ENCODE measurements around the gene ISG20.

Gene ISG20

DNA sequence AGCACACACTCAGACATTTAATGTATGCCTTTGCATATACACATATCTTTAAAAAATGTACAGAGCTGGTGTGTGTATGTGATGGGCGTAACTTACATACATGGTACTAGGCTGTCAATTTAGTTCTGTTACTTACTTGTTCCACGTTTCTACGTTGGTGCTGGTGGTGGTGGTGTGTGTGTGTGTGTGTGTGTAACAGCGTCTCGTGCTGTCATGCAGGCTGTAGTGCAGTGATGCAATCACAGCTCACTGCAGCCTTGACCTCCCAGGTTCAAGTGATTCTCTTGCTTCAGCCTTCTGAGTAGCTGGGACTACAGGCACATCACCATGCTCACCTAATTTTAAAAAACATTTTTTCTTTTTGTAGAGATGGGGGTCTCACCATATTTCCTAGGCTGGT lies 64.2 kb downstream of the ISG20 start:
- Histone ChIP-seq H3K36me3 (ENCODE audit: control insufficient read depth in 1 of 2, insufficient read depth in 2 of 2, low read depth in 1 of 2, low read length in 2 of 2) (no peaks in the 10 kb centered on the region), H2BK5ac (ENCODE audit: low read depth, low read length, poor library complexity, severe bottlenecking) (no peak overlapping the region), H2BK12ac (ENCODE audit: low read length in 2 of 2) (no peak overlapping the region), H4K91ac (ENCODE audit: low read length) (no peak overlapping the region), H2AFZ (ENCODE audit: low read depth, low read length) (no peak overlapping the region), H3K14ac (ENCODE audit: low read length in 2 of 2) (no peak overlapping the region), H3K18ac (ENCODE audit: low read depth in 1 of 2, low read length in 2 of 2) (no peak overlapping the region), H3K4me1 (ENCODE audit: control insufficient read depth, insufficient read depth, low read depth, low read length) (peaks cover 7% of the 10 kb centered on the region), H3K23ac (ENCODE audit: low read length in 2 of 2) (no peak overlapping the region), H3K27ac (ENCODE audit: low read length, poor library complexity, severe bottlenecking) (no peak overlapping the region), H2BK120ac (ENCODE audit: low read depth, low read length) (no peak overlapping the region), H4K8ac (ENCODE audit: low read length) (no peak overlapping the region), H3K4me2 (ENCODE audit: low read length, poor library complexity, severe bottlenecking) (no peak overlapping the region), H2AK5ac (ENCODE audit: low read length, severe bottlenecking) (no peak overlapping the region), H3K4ac (ENCODE audit: low read depth in 1 of 2, low read length in 2 of 2) (no peak overlapping the region), H3K9me3 (ENCODE audit: control insufficient read depth, low read length) (no peaks in the 10 kb centered on the region), H3K27me3 (ENCODE audit: control insufficient read depth in 1 of 2, insufficient read depth in 1 of 2, low read length in 2 of 2) (peaks cover 34 to 36% of the 10 kb centered on the region in 2 experiments), H2BK15ac (ENCODE audit: low read depth, poor library complexity, severe bottlenecking) (no peak overlapping the region), H3K4me3 (ENCODE audit: insufficient read depth in 1 of 2, low read depth in 1 of 2, low read length in 2 of 2) (no peak overlapping the region), H3K79me1 (replicated peaks; ENCODE audit: low read length, poor library complexity, severe bottlenecking) (no peaks in the 10 kb centered on the region), H3K9ac (ENCODE audit: low read length) (no peak overlapping the region)
- WGBS = 59% methylated on average over 3 of the region's 5 CpGs
- peak; percentile 19 for DNase-seq

DNA sequence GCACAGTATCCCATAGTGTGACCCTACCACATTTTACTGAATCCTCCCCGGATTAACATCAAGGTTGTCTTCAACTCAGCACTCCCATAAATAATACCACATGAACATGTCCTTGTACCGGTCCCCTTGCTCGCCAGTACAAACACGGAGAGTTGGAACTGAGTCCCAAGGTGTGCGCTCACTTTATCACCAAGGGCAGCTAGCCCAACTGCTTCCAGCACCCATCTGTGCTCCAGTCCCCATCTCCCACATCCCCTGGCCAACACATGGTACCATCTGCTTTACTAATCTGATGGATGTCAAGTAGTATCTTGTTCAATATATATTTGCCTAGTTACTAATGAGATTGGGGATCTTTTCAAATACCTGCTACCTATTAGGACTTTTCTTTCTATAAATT lies 64.7 kb downstream of the ISG20 start:
- no peak overlapping the region for H3K27ac ChIP-seq (ENCODE audit: low read length, poor library complexity, severe bottlenecking)
- no peak for DNase-seq
- no peak overlapping the region for H2AK5ac ChIP-seq (ENCODE audit: low read length, severe bottlenecking)
- WGBS = 67% methylated on average over 5 of the region's 5 CpGs
- no peaks in the 10 kb centered on the region for H3K9me3 ChIP-seq (ENCODE audit: control insufficient read depth, low read length)
- no peak overlapping the region for H3K18ac ChIP-seq (ENCODE audit: low read depth in 1 of 2, low read length in 2 of 2)
- no peak overlapping the region for H2BK15ac ChIP-seq (ENCODE audit: low read depth, poor library complexity, severe bottlenecking)
- no peak overlapping the region for H3K23ac ChIP-seq (ENCODE audit: low read length in 2 of 2)
- no peak overlapping the region for H3K4ac ChIP-seq (ENCODE audit: low read depth in 1 of 2, low read length in 2 of 2)
- no peak overlapping the region for H2BK120ac ChIP-seq (ENCODE audit: low read depth, low read length)
- H2BK5ac ChIP-seq (ENCODE audit: low read depth, low read length, poor library complexity, severe bottlenecking) = no peak overlapping the region
- no peak overlapping the region for H3K9ac ChIP-seq (ENCODE audit: low read length)
- H4K91ac ChIP-seq (ENCODE audit: low read length) = no peak overlapping the region
- no peaks in the 10 kb centered on the region for H3K36me3 ChIP-seq (ENCODE audit: control insufficient read depth in 1 of 2, insufficient read depth in 2 of 2, low read depth in 1 of 2, low read length in 2 of 2)
- no peak overlapping the region for H2AFZ ChIP-seq (ENCODE audit: low read depth, low read length)
- H3K4me2 ChIP-seq (ENCODE audit: low read length, poor library complexity, severe bottlenecking) = no peak overlapping the region
- no peaks in the 10 kb centered on the region for H3K79me1 ChIP-seq (replicated peaks; ENCODE audit: low read length, poor library complexity, severe bottlenecking)
- peaks cover 30 to 32% of the 10 kb centered on the region in 2 experiments for H3K27me3 ChIP-seq (ENCODE audit: control insufficient read depth in 1 of 2, insufficient read depth in 1 of 2, low read length in 2 of 2)
- peaks cover 7% of the 10 kb centered on the region for H3K4me1 ChIP-seq (ENCODE audit: control insufficient read depth, insufficient read depth, low read depth, low read length)
- no peak overlapping the region for H2BK12ac ChIP-seq (ENCODE audit: low read length in 2 of 2)
- no peak overlapping the region for H4K8ac ChIP-seq (ENCODE audit: low read length)
- no peak overlapping the region for H3K4me3 ChIP-seq (ENCODE audit: insufficient read depth in 1 of 2, low read depth in 1 of 2, low read length in 2 of 2)
- no peak overlapping the region for H3K14ac ChIP-seq (ENCODE audit: low read length in 2 of 2)

DNA sequence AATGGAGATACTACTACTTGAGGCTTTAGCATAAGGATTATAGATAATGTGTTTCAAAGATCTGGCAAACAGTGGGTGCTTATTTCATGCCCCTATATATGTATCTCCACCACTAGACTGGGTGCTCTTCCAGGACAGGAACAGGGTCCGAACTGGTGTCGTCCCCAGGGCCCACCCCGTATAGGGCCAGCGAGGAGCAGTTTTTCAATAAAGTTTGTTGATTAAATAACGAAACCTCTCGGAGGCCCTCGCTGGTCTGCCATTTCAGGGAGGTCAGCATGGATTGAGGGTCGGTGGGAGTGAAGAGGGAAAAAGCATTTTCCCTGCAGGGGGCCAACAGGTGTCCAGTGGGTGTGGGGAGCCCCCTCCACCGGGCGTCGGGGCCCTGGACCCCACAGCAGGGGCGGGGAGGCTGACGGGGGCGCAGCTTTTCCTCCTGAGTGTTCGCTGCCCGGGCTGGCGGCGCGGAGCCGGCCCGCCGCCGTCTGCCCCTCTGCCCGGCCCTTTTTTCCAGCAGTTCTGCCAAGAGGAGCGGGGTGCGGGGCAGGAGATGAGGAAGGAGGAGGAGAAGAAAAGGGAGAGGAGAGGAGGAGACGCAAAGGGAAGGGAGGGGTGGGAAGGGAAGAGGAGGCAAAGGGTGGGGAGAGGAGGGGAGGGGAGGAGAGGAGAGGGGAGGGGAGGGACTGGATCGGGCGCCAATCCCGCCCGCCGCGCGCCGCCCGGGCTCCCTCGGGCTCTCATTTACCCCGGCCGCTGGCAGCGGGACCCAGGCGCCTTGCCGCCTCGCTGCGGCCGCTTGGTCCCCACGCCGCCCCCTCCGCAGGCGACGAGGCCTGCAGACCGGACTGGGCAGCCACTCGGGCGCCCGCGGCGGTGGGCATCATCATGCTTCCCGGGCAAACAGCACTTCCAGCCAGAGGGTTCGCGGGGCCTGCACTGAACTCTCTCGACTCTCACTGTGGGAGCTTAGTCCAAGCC lies 66.3 kb downstream of the ISG20 start:
- Histone ChIP-seq H3K4me2 (ENCODE audit: low read length, poor library complexity, severe bottlenecking) (peak overlapping the region; percentile 78), H2BK5ac (ENCODE audit: low read depth, low read length, poor library complexity, severe bottlenecking) (no peak overlapping the region), H2AFZ (ENCODE audit: low read depth, low read length) (no peak overlapping the region), H4K8ac (ENCODE audit: low read length) (no peak overlapping the region), H2AK5ac (ENCODE audit: low read length, severe bottlenecking) (no peak overlapping the region), H3K27ac (ENCODE audit: low read length, poor library complexity, severe bottlenecking) (no peak overlapping the region), H3K36me3 (ENCODE audit: control insufficient read depth in 1 of 2, insufficient read depth in 2 of 2, low read depth in 1 of 2, low read length in 2 of 2) (no peaks in the 10 kb centered on the region), H3K9ac (ENCODE audit: low read length) (peak overlapping the region; percentile 79), H3K79me1 (replicated peaks; ENCODE audit: low read length, poor library complexity, severe bottlenecking) (no peaks in the 10 kb centered on the region), H3K9me3 (ENCODE audit: control insufficient read depth, low read length) (no peaks in the 10 kb centered on the region), H3K4me3 (ENCODE audit: insufficient read depth in 1 of 2, low read depth in 1 of 2, low read length in 2 of 2) (peak overlapping the region; percentile 40 to 70), H4K91ac (ENCODE audit: low read length) (no peak overlapping the region), H3K4me1 (ENCODE audit: control insufficient read depth, insufficient read depth, low read depth, low read length) (peaks cover 10% of the 10 kb centered on the region), H3K27me3 (ENCODE audit: control insufficient read depth in 1 of 2, insufficient read depth in 1 of 2, low read length in 2 of 2) (peaks cover 15 to 28% of the 10 kb centered on the region in 2 experiments), H3K23ac (ENCODE audit: low read length in 2 of 2) (no peak overlapping the region), H3K14ac (ENCODE audit: low read length in 2 of 2) (no peak overlapping the region), H2BK120ac (ENCODE audit: low read depth, low read length) (no peak overlapping the region), H2BK15ac (ENCODE audit: low read depth, poor library complexity, severe bottlenecking) (peak overlapping the region; percentile 12), H2BK12ac (ENCODE audit: low read length in 2 of 2) (no peak overlapping the region), H3K18ac (ENCODE audit: low read depth in 1 of 2, low read length in 2 of 2) (peak overlapping the region in 1 of 2 experiments; percentile 42), H3K4ac (ENCODE audit: low read depth in 1 of 2, low read length in 2 of 2) (no peak overlapping the region)
- 7% methylated on average over 43 of the region's 60 CpGs for WGBS
- peak; percentile 29 for DNase-seq

DNA sequence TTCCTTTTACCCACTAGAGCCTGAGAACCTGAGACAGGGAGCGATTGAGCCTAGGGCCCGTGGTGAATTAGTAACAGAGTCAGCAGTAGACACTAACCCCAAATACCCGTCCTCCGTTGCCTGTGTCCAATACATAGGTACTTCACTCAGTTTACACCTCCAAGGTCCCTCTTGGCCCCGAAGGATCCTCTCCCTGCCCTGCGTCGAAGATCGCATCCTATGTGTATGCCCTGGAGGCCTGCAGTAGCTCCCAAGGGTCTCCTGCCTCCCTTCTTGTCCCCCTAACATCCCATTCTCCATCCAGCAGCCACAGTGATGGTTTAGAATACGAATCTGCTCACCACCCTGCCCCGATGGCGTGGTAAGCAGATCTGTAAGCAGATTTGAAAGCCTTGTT lies 67.0 kb downstream of the ISG20 start:
- peaks cover 19 to 28% of the 10 kb centered on the region in 2 experiments for H3K27me3 ChIP-seq (ENCODE audit: control insufficient read depth in 1 of 2, insufficient read depth in 1 of 2, low read length in 2 of 2)
- no peaks in the 10 kb centered on the region for H3K79me1 ChIP-seq (replicated peaks; ENCODE audit: low read length, poor library complexity, severe bottlenecking)
- no peak overlapping the region for H2AK5ac ChIP-seq (ENCODE audit: low read length, severe bottlenecking)
- H2AFZ ChIP-seq (ENCODE audit: low read depth, low read length) = no peak overlapping the region
- no peak overlapping the region for H3K14ac ChIP-seq (ENCODE audit: low read length in 2 of 2)
- H3K4me2 ChIP-seq (ENCODE audit: low read length, poor library complexity, severe bottlenecking) = peak overlapping the region; percentile 78
- no peak overlapping the region for H3K23ac ChIP-seq (ENCODE audit: low read length in 2 of 2)
- H3K9ac ChIP-seq (ENCODE audit: low read length) = peak overlapping the region; percentile 69
- H3K4me1 ChIP-seq (ENCODE audit: control insufficient read depth, insufficient read depth, low read depth, low read length) = peaks cover 10% of the 10 kb centered on the region
- no peak overlapping the region for H4K8ac ChIP-seq (ENCODE audit: low read length)
- H3K9me3 ChIP-seq (ENCODE audit: control insufficient read depth, low read length) = no peaks in the 10 kb centered on the region
- no peak overlapping the region for H2BK12ac ChIP-seq (ENCODE audit: low read length in 2 of 2)
- no peak overlapping the region for H2BK5ac ChIP-seq (ENCODE audit: low read depth, low read length, poor library complexity, severe bottlenecking)
- no peak overlapping the region for H3K4ac ChIP-seq (ENCODE audit: low read depth in 1 of 2, low read length in 2 of 2)
- no peak overlapping the region for H2BK120ac ChIP-seq (ENCODE audit: low read depth, low read length)
- no peak for DNase-seq
- H3K27ac ChIP-seq (ENCODE audit: low read length, poor library complexity, severe bottlenecking) = no peak overlapping the region
- no peak overlapping the region for H2BK15ac ChIP-seq (ENCODE audit: low read depth, poor library complexity, severe bottlenecking)
- H3K36me3 ChIP-seq (ENCODE audit: control insufficient read depth in 1 of 2, insufficient read depth in 2 of 2, low read depth in 1 of 2, low read length in 2 of 2) = no peaks in the 10 kb centered on the region
- 48% methylated on average over 11 of the region's 11 CpGs for WGBS
- no peak overlapping the region for H3K18ac ChIP-seq (ENCODE audit: low read depth in 1 of 2, low read length in 2 of 2)
- H4K91ac ChIP-seq (ENCODE audit: low read length) = no peak overlapping the region
- H3K4me3 ChIP-seq (ENCODE audit: insufficient read depth in 1 of 2, low read depth in 1 of 2, low read length in 2 of 2) = peak overlapping the region in 1 of 2 experiments; percentile 64
